ENCODE measurements around the gene FRS2. TPM values are rescaled to one million over a fixed set of nuclear protein-coding genes. Genes with fewer than 3 reads are reported as not detected.

Gene FRS2
- total and polyA plus RNA-seq, 2 of the 4 experiments (the other 2 are of a cell fraction), result 12.4 to 58.3 TPM

- no TSS peak for BruUV-seq (replicated peaks)
Measured at GRCh38 chr12:69468237-69469026, 1.8 kb upstream of the FRS2 start.

More at GRCh38 chr12:69468237-69469026, 1.8 kb upstream of the FRS2 start:
- H2AK9ac ChIP-seq (replicated peaks; ENCODE audit: low read depth, low read length, poor library complexity), result no peak overlapping the region
- H4K5ac ChIP-seq (ENCODE audit: low read depth, low read length), result no peak overlapping the region
- H3K9me1 ChIP-seq (ENCODE audit: insufficient read depth, low read length), result no peaks in the 10 kb centered on the region
- dilution Hi-C loops (cut with HindIII; ENCODE audit: low sequenced_read_pairs, unreplicated experiment) (no loop called here), in situ Hi-C loops (cut with MboI; ENCODE audit: low sequenced_read_pairs) (no loop called here), intact Hi-C loops (cut with micrococcal nuclease) (loop anchor here (5.0 kb wide), 1 partner anchor 41 kb away; no protein-coding TSS in a partner anchor)
- ChIA-PET POLR2A (ENCODE audit: unreplicated experiment) (no interaction called here), CTCF (no interaction called here)
- H3K27me3 ChIP-seq (ENCODE audit: control insufficient read depth, insufficient read depth, low read length), result no peaks in the 10 kb centered on the region
- no CpG with 5 or more reads among the region's 7 CpGs for WGBS, 2 experiments (ENCODE audit: extremely low coverage in 2 of 2, insufficient read length in 1 of 2)
- no peak overlapping the region for H2AK5ac ChIP-seq (ENCODE audit: low read depth, low read length)
- no peak overlapping the region for H3K4me2 ChIP-seq (ENCODE audit: low read depth, low read length)
- H3K27ac ChIP-seq (ENCODE audit: insufficient read depth, low read length), result no peak overlapping the region
- peak overlapping the region in 1 of 2 experiments; percentile 42; a peak in 1 of 4 replicates for H4K8ac ChIP-seq (ENCODE audit: low read depth in 2 of 2, low read length in 2 of 2)
- H3K23ac ChIP-seq (ENCODE audit: low read depth, low read length), result no peak overlapping the region
- H3K79me1 ChIP-seq (ENCODE audit: low read depth in 1 of 2, low read length in 2 of 2), result peaks cover 3 to 17% of the 10 kb centered on the region in 2 experiments; a peak in 2 of 4 replicates
- no peak overlapping the region for H3K9ac ChIP-seq (ENCODE audit: low read depth, low read length)
- H2AFZ ChIP-seq (replicated peaks; ENCODE audit: low read length, poor library complexity), result peak overlapping the region; percentile 6
- no peak overlapping the region for H3K4me3 ChIP-seq (ENCODE audit: insufficient read depth, low read depth, low read length)
- H3K4me1 ChIP-seq (ENCODE audit: control insufficient read depth, insufficient read depth, low read length), result peaks cover 3% of the 10 kb centered on the region
- H3K56ac ChIP-seq (ENCODE audit: extremely low read depth, insufficient read depth, low read length), result no peak overlapping the region
- H4K91ac ChIP-seq (ENCODE audit: insufficient read depth, low read depth, low read length), result no peak overlapping the region
- H3K4ac ChIP-seq (ENCODE audit: low read depth, low read length), result no peak overlapping the region
- no peak overlapping the region for H2BK120ac ChIP-seq (ENCODE audit: low read depth, low read length)
- no peak overlapping the region for H3K18ac ChIP-seq (ENCODE audit: low read depth, low read length)
- no peaks in the 10 kb centered on the region for H3K9me3 ChIP-seq (ENCODE audit: control insufficient read depth, insufficient read depth, low read length)
- DNase-seq (no peak), ATAC-seq (ENCODE audit: low read depth) (no peak)
- H2BK5ac ChIP-seq (ENCODE audit: low read depth, low read length, poor library complexity, severe bottlenecking), result no peak overlapping the region
- no peak overlapping the region for H2BK15ac ChIP-seq (ENCODE audit: low read depth, low read length)
- no peaks in the 10 kb centered on the region for H3K36me3 ChIP-seq (ENCODE audit: control insufficient read depth, insufficient read depth, low read length)
- H3K14ac ChIP-seq (replicated peaks; ENCODE audit: low read depth, low read length), result no peak overlapping the region
- no peak overlapping the region for H2BK20ac ChIP-seq (ENCODE audit: low read depth, low read length)
- TF ChIP-seq FOS (IDR thresholded peaks at IDR 0.05; ENCODE audit: low read depth, low read length) (peak; percentile 20; the same call in 1 of the 2 replicates), MXI1 (IDR thresholded peaks at IDR 0.05; ENCODE audit: borderline replicate concordance, low read depth, low read length) (no peak)
- peaks cover 21% of the 10 kb centered on the region for H4K20me1 ChIP-seq (ENCODE audit: insufficient read depth, low read length)
